KBM-7 (cell line): Measurements from ENCODE around the gene CTDSPL.

Source experiments
- DNase-seq: peaks from one replicate; pipeline ENCODE4 v3.0.0-alpha.2; 2015
- in situ Hi-C: fragments of 300-500 bp; cut with MboI; formaldehyde crosslinking; loops from 2 replicates; pipeline ENCODE4 v1.14.3; 2020; ENCODE audit warnings: low sequenced_read_pairs, low pct_unique_long_range_greater_than_20kb, mixed read lengths

Gene CTDSPL

GRCh38 chr3:37905987-37906674 lies 44.5 kb downstream of the CTDSPL start:
- in situ Hi-C loops: no loop called here
- DNase-seq: peak; percentile 73

GRCh38 chr3:37906734-37907282 lies 45.1 kb downstream of the CTDSPL start:
- in situ Hi-C loops: no loop called here
- DNase-seq: no peak

- no peak for DNase-seq
- in situ Hi-C loops: no loop called here
Observed at GRCh38 chr3:37907371-37907770, 45.7 kb downstream of the CTDSPL start.

GRCh38 chr3:37907906-37908305 lies 46.2 kb downstream of the CTDSPL start:
- DNase-seq: peak; percentile 33
- in situ Hi-C loops: no loop called here

GRCh38 chr3:37909067-37909911 lies 47.6 kb downstream of the CTDSPL start:
- in situ Hi-C loops: no loop called here
- peak; percentile 53 for DNase-seq

- in situ Hi-C loops: no loop called here
- DNase-seq: peak; percentile 25
Observed at GRCh38 chr3:37910671-37911400, 49.2 kb downstream of the CTDSPL start.

- peak; percentile 40 for DNase-seq
- in situ Hi-C loops: no loop called here
Observed at GRCh38 chr3:37912052-37912733, 50.5 kb downstream of the CTDSPL start.

GRCh38 chr3:37913522-37913921 lies 51.8 kb downstream of the CTDSPL start:
- in situ Hi-C loops: no loop called here

GRCh38 chr3:37916685-37917084 lies 55.0 kb downstream of the CTDSPL start:
- DNase-seq: no peak
- in situ Hi-C loops: no loop called here

More at GRCh38 chr3:37913522-37913921, 51.8 kb downstream of the CTDSPL start:
- DNase-seq: no peak

- no peak for DNase-seq
- in situ Hi-C loops: no loop called here
Observed at GRCh38 chr3:37918627-37919026, 56.9 kb downstream of the CTDSPL start.

GRCh38 chr3:37920156-37920699 lies 58.5 kb downstream of the CTDSPL start:
- in situ Hi-C loops: no loop called here
- no peak for DNase-seq

- DNase-seq: no peak
- in situ Hi-C loops: no loop called here
Observed at GRCh38 chr3:37921025-37921424, 59.3 kb downstream of the CTDSPL start.

GRCh38 chr3:37922721-37923568 lies 61.3 kb downstream of the CTDSPL start:
- peak; percentile 73 for DNase-seq
- in situ Hi-C loops: no loop called here

- no peak for DNase-seq
- in situ Hi-C loops: no loop called here
Observed at GRCh38 chr3:37923569-37924040, 61.9 kb downstream of the CTDSPL start.

- no peak for DNase-seq
- in situ Hi-C loops: no loop called here
Observed at GRCh38 chr3:37924453-37924852, 62.8 kb downstream of the CTDSPL start.

GRCh38 chr3:37925157-37925556 lies 63.5 kb downstream of the CTDSPL start:
- DNase-seq: no peak
- in situ Hi-C loops: no loop called here

- no peak for DNase-seq
- in situ Hi-C loops: no loop called here
Observed at GRCh38 chr3:37926611-37927010, 64.9 kb downstream of the CTDSPL start.

- in situ Hi-C loops: no loop called here
- DNase-seq: no peak
Observed at GRCh38 chr3:37930495-37930894, 68.8 kb downstream of the CTDSPL start.
